VCaP (cell line): Measurements from ENCODE around the gene NPFFR2.

Experiments used
- H3K27ac ChIP-seq: fragments of 450-650 bp; 2 replicates; pipeline ENCODE4 v1.5.1; 2017
- TF ChIP-seq, protein P1 (sequence below): fragments of 450-650 bp; conservative IDR thresholded peaks from 2 replicates; pipeline ENCODE4 v1.5.1; 2017; ENCODE audit warnings: mild to moderate bottlenecking, moderate library complexity

Gene NPFFR2

DNA sequence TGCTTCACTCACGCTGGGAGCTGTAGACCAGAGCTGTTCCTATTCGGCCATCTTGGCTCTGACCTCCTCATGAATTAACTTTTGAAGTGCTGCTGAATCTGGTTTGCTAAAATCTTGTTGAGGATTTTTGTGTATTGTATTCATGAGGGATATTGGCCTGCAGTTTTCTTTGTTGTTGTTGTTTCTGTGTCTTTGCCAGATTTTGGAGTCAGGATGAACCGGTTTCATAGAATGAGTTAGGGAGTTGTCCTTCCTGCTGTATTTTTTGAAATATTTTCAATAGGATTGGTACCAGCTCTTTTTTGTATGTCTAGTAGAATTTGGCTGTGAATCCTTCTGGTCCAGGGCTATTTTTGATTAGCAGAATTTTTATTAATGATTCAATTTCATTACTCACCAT, 138.1 kb downstream of the NPFFR2 start:
- H3K27ac ChIP-seq, result no peak overlapping the region
- TF ChIP-seq, protein P1, sequence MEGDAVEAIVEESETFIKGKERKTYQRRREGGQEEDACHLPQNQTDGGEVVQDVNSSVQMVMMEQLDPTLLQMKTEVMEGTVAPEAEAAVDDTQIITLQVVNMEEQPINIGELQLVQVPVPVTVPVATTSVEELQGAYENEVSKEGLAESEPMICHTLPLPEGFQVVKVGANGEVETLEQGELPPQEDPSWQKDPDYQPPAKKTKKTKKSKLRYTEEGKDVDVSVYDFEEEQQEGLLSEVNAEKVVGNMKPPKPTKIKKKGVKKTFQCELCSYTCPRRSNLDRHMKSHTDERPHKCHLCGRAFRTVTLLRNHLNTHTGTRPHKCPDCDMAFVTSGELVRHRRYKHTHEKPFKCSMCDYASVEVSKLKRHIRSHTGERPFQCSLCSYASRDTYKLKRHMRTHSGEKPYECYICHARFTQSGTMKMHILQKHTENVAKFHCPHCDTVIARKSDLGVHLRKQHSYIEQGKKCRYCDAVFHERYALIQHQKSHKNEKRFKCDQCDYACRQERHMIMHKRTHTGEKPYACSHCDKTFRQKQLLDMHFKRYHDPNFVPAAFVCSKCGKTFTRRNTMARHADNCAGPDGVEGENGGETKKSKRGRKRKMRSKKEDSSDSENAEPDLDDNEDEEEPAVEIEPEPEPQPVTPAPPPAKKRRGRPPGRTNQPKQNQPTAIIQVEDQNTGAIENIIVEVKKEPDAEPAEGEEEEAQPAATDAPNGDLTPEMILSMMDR, result no peak

DNA sequence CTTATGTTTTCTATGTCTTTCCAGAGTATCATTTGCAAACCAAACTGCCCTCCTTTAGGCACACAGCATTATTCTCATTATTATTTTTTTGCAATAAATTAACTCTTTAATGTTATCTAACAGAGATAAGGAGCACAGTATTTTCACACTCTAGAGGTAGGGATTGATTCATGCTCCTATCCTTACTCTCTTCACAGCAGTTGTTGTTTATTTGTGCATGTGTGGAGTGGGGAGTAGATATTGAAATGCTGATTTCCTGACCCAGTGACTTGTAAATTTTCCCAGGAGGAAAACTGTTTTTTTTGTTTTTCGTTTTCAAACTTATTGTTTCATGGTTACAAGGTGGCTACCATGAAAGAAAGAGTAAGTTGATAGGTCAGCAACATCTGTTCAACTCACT, 140.0 kb downstream of the NPFFR2 start:
- TF ChIP-seq, protein P1, result no peak
- no peak overlapping the region for H3K27ac ChIP-seq

DNA sequence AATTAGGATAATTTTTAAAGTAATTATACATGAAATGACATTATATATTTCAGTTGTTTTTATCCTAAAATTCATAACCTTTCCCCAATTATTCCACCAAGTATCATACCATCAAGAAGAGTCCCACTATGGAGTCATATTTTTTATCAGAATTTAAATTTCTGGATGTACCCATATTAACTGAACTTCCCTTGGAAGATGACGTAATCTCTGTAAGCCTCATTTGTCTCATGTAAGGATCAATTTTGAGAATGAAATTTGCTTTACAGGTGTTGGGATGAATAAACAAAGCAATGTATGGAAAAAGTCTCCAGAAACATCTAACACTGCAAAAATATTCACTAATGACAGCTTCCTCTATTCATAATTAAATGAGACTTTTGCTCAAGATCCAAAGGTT, 147.5 kb downstream of the NPFFR2 start:
- H3K27ac ChIP-seq, result no peak overlapping the region
- TF ChIP-seq, protein P1, result no peak

DNA sequence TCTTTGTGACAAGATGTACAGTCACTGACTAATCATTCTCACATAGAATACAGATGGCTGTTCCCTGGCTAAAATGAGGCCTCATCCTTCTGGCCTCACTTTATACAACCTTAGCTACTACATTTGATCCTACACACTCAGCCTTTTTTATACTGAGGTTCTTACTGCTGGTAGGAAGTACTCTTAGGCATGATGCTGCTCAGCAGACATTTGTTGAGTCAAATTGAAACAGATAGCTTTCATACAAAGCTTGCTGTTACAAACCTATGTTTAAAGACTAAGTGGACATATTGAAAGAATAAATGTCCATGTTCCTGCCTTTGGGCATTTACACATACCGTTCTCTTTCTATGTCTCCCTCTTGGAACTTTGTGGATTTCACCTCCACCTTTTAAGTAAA, 154.9 kb downstream of the NPFFR2 start:
- no peak overlapping the region for H3K27ac ChIP-seq
- TF ChIP-seq, protein P1, result no peak

DNA sequence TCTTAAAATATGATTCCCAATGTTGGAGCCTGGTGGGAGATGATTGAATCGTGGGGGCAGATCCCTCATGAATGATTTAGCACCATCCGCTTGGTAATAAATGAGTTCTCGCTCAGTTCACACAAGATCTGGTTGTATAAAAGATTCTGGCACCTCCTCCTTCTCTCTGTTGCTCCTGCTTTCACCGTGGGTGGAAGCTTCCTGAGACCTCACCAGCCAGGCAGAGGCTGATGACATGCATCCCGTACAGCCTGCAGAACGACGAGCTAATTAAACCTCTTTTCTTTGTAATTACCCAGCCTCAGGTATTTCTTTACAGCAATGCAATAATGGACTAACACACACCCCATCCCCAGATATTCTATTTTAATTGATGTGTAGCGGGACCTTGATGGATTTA, 162.2 kb downstream of the NPFFR2 start:
- no peak overlapping the region for H3K27ac ChIP-seq
- TF ChIP-seq, protein P1, result no peak

DNA sequence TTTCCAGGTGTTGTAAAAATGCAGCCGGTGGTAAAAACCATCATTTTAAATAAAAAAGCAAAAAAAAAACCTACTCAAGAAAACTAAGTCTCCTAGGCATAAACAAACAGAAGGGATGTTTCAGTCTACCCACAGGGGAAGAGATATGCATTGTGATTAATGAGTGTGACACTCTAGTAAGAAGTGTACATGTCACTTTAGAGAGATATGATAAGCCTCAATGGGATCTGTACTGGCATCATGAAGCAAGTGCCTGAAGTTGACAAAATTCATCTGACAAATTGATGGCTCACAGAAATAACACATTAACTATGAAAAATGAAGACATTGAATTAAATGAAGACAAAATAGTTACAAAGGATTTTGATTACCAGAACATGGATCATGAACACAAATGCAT, 162.7 kb downstream of the NPFFR2 start:
- TF ChIP-seq, protein P1, result no peak

More for the DNA sequence above, 162.7 kb downstream of the NPFFR2 start:
- H3K27ac ChIP-seq, result no peak overlapping the region
